GM18498 (cell line): Measurements from ENCODE around the gene DSP.

Experiments used
- ATAC-seq: cut with Tn5 transposase; IDR thresholded peaks from one replicate; pipeline ENCODE4 v1.9.1; 2021; ENCODE audit warnings: mild to moderate bottlenecking, moderate library complexity; ENCODE audit not compliant: unreplicated experiment

DSP gene

GRCh38 chr6:7590918-7591302, 49.4 kb downstream of the DSP start:
- no peak for ATAC-seq

- no peak for ATAC-seq
Observed at GRCh38 chr6:7591770-7592169, 50.3 kb downstream of the DSP start.

GRCh38 chr6:7593229-7593628, 51.8 kb downstream of the DSP start:
- ATAC-seq = no peak

GRCh38 chr6:7594579-7595125, 53.2 kb downstream of the DSP start:
- ATAC-seq = no peak

GRCh38 chr6:7604003-7604402, 62.5 kb downstream of the DSP start:
- no peak for ATAC-seq

GRCh38 chr6:7604506-7604905, 63.0 kb downstream of the DSP start:
- ATAC-seq = peak; percentile 61

GRCh38 chr6:7615611-7616383, 74.3 kb downstream of the DSP start:
- ATAC-seq = no peak

- peak; percentile 71 for ATAC-seq
Observed at GRCh38 chr6:7617801-7618764, 76.6 kb downstream of the DSP start.

- ATAC-seq = no peak
Observed at GRCh38 chr6:7621761-7622160, 80.3 kb downstream of the DSP start.

- ATAC-seq = no peak
Observed at GRCh38 chr6:7624796-7625710, 83.6 kb downstream of the DSP start.

- no peak for ATAC-seq
Observed at GRCh38 chr6:7628479-7628878, 87.0 kb downstream of the DSP start.

- no peak for ATAC-seq
Observed at GRCh38 chr6:7628909-7629308, 87.4 kb downstream of the DSP start.

GRCh38 chr6:7629321-7629720, 87.8 kb downstream of the DSP start:
- no peak for ATAC-seq

GRCh38 chr6:7630792-7631191, 89.3 kb downstream of the DSP start:
- no peak for ATAC-seq

GRCh38 chr6:7631466-7631865, 90.0 kb downstream of the DSP start:
- no peak for ATAC-seq

- ATAC-seq = no peak
Observed at GRCh38 chr6:7632501-7633290, 91.2 kb downstream of the DSP start.

- ATAC-seq = no peak
Observed at GRCh38 chr6:7633361-7633760, 91.9 kb downstream of the DSP start.

GRCh38 chr6:7636151-7636550, 94.7 kb downstream of the DSP start:
- ATAC-seq = no peak
